ENCODE data around the gene CFAP157. TPM values are rescaled to one million over a fixed set of nuclear protein-coding genes. Genes with fewer than 3 reads are reported as not detected.

Gene CFAP157
- total and polyA plus RNA-seq, 2 of the 13 experiments (the other 11 are each of a cell fraction or from before 2014, with no cell fraction given), result 0.07 TPM; not detected in 1

DNA sequence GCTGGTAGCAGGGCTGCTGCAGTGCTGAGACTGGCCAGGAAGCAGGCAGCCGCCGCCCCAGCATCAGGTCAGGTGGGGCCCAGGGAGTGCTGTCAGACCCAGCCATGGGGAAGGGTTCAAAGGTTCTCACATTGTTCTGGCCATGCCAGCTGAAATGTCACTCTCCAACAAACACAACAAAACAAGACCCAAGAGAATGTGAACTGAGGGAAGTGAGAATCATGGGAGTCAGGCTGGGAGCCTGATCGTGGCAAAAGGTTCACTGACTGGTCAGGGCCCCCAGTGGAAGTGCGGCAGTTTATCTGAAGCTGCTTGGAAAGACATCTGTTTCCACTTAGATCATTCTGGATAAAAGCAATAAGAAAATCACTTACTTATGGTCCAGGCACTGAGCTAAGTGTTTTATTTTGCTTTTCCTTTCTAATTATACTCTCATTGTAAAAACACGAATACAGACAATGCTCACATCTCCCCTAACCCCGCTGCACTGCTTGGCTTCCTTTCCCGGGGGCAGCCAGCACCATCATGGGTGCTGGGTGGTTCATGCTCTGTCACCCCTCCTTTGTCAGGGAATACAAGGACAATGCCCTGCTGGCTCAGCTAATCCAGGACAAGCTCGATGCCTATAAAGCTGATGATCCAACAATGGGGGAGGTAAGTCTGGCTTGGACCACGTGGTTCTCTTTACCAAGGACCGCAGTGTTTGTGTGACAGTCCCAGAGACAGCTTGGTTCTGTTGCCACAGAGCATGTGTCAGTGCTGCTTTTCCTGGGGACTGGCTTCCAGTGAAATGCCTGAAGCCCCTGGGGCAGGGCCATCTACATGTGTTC is 41.9 kb upstream of the CFAP157 start (continued):
- TF ChIP-seq ZNF121 (CRISPR knock-in tag; IDR thresholded peaks at IDR 0.05) (no peak), ATF7-NPFF (CRISPR knock-in tag; IDR thresholded peaks at IDR 0.05; ENCODE audit: low read depth) (no peak), ELF1 (CRISPR knock-in tag; IDR thresholded peaks at IDR 0.05) (0 out of 2 replicates have a peak, but pooled peaks have one; percentile 36), ZNF331 (CRISPR knock-in tag; IDR thresholded peaks at IDR 0.05) (peak; percentile 42; the same call in 1 of the 2 replicates), POLR2AphosphoS2 (IDR thresholded peaks at IDR 0.05; ENCODE audit: low read depth, low read length) (no peak), TBX2 (CRISPR knock-in tag; IDR thresholded peaks at IDR 0.05; ENCODE audit: borderline replicate concordance) (peak; percentile 23; the same call in 1 of the 2 replicates), TCF7 (IDR thresholded peaks at IDR 0.05; ENCODE audit: low read depth) (no peak), SOX13 (IDR thresholded peaks at IDR 0.05) (peak; percentile 75), SOX13 (CRISPR knock-in tag; conservative IDR thresholded peaks at IDR 0.05 in 1 of 2, IDR thresholded peaks at IDR 0.05 in 1 of 2) (peak in 1 of 2 experiments; percentile 93; a peak in 2 of 4 replicates)
- TF ChIP-seq, protein P1, sequence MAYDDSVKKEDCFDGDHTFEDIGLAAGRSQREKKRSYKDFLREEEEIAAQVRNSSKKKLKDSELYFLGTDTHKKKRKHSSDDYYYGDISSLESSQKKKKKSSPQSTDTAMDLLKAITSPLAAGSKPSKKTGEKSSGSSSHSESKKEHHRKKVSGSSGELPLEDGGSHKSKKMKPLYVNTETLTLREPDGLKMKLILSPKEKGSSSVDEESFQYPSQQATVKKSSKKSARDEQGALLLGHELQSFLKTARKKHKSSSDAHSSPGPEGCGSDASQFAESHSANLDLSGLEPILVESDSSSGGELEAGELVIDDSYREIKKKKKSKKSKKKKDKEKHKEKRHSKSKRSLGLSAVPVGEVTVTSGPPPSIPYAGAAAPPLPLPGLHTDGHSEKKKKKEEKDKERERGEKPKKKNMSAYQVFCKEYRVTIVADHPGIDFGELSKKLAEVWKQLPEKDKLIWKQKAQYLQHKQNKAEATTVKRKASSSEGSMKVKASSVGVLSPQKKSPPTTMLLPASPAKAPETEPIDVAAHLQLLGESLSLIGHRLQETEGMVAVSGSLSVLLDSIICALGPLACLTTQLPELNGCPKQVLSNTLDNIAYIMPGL (CRISPR knock-in tag; IDR thresholded peaks at IDR 0.05; ENCODE audit: borderline replicate concordance in 1 of 2, low read depth in 1 of 2), result no peak
- TF ChIP-seq, protein P2, sequence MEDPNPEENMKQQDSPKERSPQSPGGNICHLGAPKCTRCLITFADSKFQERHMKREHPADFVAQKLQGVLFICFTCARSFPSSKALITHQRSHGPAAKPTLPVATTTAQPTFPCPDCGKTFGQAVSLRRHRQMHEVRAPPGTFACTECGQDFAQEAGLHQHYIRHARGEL (CRISPR knock-in tag; IDR thresholded peaks at IDR 0.05), result no peak
- TF ChIP-seq, protein P3, sequence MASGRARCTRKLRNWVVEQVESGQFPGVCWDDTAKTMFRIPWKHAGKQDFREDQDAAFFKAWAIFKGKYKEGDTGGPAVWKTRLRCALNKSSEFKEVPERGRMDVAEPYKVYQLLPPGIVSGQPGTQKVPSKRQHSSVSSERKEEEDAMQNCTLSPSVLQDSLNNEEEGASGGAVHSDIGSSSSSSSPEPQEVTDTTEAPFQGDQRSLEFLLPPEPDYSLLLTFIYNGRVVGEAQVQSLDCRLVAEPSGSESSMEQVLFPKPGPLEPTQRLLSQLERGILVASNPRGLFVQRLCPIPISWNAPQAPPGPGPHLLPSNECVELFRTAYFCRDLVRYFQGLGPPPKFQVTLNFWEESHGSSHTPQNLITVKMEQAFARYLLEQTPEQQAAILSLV (CRISPR knock-in tag; IDR thresholded peaks at IDR 0.05; ENCODE audit: borderline replicate concordance), result no peak
- TF ChIP-seq, protein P4, sequence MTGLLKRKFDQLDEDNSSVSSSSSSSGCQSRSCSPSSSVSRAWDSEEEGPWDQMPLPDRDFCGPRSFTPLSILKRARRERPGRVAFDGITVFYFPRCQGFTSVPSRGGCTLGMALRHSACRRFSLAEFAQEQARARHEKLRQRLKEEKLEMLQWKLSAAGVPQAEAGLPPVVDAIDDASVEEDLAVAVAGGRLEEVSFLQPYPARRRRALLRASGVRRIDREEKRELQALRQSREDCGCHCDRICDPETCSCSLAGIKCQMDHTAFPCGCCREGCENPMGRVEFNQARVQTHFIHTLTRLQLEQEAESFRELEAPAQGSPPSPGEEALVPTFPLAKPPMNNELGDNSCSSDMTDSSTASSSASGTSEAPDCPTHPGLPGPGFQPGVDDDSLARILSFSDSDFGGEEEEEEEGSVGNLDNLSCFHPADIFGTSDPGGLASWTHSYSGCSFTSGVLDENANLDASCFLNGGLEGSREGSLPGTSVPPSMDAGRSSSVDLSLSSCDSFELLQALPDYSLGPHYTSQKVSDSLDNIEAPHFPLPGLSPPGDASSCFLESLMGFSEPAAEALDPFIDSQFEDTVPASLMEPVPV (CRISPR knock-in tag; IDR thresholded peaks at IDR 0.05), result no peak
- TF ChIP-seq, protein P5, sequence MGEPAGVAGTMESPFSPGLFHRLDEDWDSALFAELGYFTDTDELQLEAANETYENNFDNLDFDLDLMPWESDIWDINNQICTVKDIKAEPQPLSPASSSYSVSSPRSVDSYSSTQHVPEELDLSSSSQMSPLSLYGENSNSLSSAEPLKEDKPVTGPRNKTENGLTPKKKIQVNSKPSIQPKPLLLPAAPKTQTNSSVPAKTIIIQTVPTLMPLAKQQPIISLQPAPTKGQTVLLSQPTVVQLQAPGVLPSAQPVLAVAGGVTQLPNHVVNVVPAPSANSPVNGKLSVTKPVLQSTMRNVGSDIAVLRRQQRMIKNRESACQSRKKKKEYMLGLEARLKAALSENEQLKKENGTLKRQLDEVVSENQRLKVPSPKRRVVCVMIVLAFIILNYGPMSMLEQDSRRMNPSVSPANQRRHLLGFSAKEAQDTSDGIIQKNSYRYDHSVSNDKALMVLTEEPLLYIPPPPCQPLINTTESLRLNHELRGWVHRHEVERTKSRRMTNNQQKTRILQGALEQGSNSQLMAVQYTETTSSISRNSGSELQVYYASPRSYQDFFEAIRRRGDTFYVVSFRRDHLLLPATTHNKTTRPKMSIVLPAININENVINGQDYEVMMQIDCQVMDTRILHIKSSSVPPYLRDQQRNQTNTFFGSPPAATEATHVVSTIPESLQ (CRISPR knock-in tag; conservative IDR thresholded peaks at IDR 0.05), result no peak
- TF ChIP-seq, protein P6, sequence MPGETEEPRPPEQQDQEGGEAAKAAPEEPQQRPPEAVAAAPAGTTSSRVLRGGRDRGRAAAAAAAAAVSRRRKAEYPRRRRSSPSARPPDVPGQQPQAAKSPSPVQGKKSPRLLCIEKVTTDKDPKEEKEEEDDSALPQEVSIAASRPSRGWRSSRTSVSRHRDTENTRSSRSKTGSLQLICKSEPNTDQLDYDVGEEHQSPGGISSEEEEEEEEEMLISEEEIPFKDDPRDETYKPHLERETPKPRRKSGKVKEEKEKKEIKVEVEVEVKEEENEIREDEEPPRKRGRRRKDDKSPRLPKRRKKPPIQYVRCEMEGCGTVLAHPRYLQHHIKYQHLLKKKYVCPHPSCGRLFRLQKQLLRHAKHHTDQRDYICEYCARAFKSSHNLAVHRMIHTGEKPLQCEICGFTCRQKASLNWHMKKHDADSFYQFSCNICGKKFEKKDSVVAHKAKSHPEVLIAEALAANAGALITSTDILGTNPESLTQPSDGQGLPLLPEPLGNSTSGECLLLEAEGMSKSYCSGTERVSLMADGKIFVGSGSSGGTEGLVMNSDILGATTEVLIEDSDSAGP (CRISPR knock-in tag; IDR thresholded peaks at IDR 0.05; ENCODE audit: borderline replicate concordance), result peak; percentile 62; the same call in 1 of the 2 replicates
- TF ChIP-seq, protein P7, sequence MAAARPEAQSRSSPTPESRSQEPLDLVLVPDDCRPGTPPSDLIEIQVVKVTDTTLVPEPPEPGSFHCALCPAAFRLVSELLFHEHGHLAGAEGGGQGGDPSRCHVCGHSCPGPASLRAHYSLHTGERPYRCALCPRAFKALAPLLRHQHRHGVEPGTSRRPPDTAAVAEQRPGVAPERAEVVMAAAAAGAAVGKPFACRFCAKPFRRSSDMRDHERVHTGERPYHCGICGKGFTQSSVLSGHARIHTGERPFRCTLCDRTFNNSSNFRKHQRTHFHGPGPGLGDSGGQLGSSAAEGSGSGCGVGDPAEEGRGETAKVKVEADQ (CRISPR knock-in tag; IDR thresholded peaks at IDR 0.05; ENCODE audit: borderline replicate concordance), result no peak
